Hematopoietic multipotent progenitor cell treated with erythropoietin and hydrocortisone succinate and interleukin-3 and kit ligand, for 6 days (in vitro differentiated cells): ENCODE data around the gene ANKRD26.

ENCODE experiments used
- DNase-seq: peaks from one replicate; pipeline ENCODE4 v3.0.0-alpha.2; 2015

Gene ANKRD26

GRCh38 chr10:27019827-27020226 lies 80.5 kb downstream of the ANKRD26 start:
- no peak for DNase-seq

DNA sequence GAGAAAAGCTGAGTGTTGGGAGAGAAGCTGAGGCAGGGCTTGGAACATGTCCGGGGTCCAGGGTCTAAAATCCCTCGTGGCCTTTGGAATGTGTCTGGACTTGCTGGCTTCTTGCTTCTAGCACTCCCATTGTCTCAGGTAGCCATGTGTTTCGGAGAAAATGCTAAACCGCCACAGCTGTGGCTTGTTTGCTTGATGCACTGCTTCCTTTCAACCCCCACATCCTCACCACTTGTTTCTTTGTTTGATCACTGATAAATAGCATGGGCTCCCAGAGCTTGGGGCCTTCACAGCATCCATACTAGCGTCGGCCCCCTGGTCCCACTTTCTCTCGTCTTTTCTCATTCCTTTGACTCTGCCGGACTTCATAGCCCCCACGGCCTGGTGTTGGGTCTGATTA lies 102.7 kb downstream of the ANKRD26 start:
- DNase-seq, result no peak

DNA sequence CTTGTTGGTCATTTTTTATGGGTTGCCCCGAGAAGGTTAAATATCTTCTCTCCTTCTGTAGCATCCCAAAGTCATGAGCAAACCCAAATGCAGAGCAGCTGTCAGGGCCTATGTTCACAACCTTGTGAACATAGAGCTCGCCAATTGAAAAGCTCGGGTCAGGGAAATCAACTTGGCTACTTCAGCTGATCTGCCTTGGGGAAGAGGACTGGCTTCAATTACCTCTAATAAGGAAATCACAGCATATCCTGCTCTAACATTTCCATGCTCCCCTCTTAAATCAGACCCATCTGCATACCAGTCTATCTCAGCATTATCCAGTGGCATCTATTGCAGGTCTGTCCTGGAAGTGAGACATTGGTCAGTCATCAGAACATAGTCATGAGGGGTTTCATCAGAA lies 105.6 kb downstream of the ANKRD26 start:
- no peak for DNase-seq

GRCh38 chr10:26987851-26988250 lies 112.4 kb downstream of the ANKRD26 start:
- DNase-seq, result no peak

- no peak for DNase-seq
Measured at GRCh38 chr10:26983156-26983555, 117.1 kb downstream of the ANKRD26 start.

DNA sequence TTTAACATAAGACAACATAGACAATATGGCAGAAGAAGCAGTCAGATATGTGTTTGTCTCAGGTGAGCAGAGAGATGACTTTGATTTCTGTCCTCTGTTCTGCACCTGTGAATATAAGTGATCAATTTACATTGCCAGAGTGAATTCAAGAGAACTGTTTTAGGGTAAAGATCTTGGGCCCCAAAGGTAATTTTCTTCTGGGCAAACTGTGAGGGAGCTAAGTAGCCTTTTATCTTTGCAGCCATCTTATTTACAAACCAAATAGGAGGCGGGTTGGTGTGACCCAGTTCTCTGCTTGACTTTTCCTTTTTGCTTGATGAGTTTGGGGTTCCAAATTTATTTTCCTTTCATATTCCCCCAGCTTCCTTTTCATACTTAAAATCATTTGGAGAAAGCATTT lies 118.2 kb downstream of the ANKRD26 start:
- no peak for DNase-seq

DNA sequence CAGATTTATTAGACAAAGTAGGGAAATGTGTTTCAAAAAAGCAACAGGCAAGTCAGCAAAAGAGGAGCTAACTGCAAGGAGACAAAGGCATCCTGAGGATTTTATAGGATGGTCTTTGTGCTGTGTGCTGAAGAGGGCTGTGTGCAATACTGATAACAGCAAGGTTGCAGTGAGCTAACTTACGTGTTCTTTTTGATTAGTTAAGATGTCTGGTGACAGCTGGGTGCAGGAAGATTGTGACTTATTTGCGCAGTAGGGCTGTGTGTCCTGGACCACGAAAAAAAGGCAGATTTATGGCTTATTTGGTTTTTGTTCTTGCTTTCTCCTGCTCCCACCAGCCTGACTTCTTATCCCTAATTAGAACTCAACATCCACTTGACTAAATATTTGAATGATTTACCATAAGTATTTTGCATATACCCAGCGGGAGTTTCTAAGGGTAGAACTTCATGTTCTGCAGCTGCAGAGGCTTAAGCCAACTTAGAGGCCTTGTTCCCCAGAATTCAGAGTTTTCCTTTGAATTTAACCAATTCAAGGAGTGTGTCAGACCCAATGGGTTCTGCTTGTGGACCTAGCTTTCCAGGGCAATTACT lies 119.0 kb downstream of the ANKRD26 start:
- peak; percentile 27 for DNase-seq

DNA sequence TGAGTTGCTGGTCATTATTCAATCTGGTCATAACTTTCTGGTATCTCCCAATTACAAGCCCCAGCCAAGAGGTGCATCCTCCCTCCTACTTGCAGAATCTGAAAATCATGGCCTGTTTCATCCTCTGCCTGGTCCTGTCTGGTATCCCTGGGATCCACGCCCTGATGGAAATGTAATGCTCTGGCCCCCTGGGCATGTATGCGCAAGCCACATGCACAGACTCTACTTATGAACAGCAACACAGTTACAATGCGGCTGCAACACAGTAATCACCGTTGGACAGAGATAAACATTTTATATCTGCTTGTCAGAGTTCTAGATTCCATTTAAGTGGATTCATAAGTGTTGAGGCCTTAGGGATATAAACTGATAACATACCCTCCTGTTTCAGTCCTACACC lies 121.8 kb downstream of the ANKRD26 start:
- no peak for DNase-seq

DNA sequence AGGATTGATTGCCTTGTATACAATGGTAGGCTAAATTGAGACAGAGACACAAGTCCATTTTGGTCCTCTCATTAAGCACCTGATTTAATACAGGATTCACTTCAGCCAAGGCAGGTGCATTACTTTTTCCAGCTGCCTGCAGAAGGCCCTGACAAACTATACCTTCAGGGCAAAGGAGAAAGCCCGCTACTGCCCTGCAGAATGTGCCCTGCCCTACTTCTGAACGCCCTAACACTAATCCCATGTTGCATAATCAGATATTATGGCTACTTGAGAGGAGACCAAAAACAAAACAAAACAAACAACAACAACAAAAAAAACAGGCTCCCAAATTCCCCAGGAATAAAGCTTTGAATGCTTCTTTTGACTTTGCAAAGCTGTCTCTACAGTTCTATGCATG lies 122.7 kb downstream of the ANKRD26 start:
- no peak for DNase-seq

DNA sequence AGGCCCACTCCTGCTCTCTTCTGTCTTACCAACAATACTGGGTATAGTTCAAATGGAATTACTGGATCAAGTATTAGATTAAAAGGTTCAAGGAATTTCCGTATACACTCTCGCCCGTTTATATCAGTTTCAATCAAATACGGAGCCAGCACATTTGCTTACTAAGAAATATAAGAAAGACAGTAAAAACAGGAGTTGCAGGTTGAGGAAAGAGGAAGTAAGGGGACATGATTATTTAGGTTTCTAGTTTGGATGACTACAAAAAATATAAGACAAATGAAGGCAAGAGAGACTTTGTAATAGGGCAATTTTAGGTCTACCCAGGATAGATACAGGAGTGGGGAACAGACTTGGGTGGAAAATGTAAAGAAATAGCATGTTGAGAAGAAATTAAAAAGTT lies 129.6 kb downstream of the ANKRD26 start:
- DNase-seq, result no peak

DNA sequence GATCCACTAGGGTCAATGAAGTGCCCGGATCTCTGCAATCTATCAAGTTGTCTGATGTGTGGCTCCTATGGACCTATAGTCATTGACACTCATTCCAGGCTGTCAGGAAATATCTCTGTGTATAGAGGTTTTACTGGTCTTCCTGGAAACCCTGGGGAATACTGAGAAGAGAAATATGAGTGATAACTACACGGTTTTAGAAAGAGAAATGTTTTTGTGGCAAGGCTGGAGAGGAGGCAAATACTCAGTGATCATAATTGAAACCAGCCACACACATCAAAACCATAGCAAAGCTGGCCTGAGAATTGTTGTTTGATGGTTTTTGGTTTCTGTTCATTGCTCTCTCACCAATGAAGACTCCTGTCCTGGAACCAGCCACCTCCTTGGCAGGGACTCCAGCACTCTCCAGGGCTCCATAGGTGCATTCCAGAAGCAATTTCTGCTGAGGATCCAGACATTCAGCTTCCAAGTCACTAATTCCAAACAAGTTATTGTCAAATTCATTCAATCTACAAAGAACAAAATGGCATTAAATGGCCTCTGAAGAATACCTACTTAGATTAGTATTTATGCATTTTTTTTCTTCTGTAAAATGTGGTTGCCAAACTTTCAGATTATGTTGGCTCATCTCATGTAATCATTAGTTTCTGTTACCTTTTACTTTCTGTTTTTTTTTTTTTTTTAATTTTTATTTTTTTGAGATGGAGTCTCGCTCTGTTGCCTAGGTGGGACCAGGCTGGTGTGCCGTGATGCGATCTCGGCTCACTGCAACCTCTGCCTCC lies 131.0 kb downstream of the ANKRD26 start:
- DNase-seq, result no peak

GRCh38 chr10:26962835-26963234 lies 137.5 kb downstream of the ANKRD26 start:
- no peak for DNase-seq

GRCh38 chr10:26960308-26960707 lies 140.0 kb downstream of the ANKRD26 start:
- no peak for DNase-seq

DNA sequence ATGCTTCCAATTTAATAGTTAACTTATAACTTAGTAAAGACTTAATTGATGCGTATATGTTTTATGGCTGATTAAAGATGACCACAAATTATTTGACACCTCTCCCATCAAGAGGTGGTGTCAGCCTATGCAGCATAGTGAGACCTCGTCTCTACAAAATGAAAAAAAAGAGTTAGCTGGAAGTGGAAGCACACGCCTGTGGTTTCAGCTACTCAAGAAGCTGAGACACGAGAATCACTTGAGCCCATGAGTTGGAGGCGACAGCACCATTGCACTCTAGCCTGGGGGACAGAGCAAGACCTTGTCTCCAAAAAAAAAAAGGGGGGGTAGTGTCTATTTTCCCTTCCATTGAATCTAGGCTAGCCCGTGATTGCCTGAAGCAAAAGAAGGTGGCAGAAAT lies 140.5 kb downstream of the ANKRD26 start:
- DNase-seq, result no peak
